Measurements from ENCODE around the gene OPTC. TPM values are rescaled to one million over a fixed set of nuclear protein-coding genes. Genes with fewer than 3 reads are reported as not detected.
"Not testable (repeated sequence)": the region's sequence is repeated elsewhere in the genome, so short reads cannot be mapped to it uniquely, and the experiment has no call there.

The OPTC gene
- polyA plus RNA-seq, 1 donor: not detected

DNA sequence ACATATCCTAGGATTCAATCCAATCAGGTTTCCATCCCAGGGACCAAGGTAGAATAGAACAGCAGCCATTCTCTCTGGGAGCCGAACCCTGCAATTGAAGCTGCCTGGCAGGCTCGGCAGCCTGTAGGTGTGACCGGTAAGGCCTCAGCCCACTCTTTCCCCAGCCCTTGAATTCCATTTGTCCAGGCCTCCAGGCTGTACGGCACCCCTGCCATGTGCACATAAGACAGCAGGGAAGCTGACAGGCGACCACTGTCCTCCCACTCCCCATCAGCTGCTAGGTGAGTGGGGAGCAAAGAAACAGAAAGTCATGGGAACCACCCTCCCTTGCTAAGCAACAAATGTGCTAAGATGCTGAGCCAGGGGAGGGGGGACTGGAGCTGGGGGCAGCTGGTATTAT lies 23.0 kb downstream of the OPTC start:
- DNase-seq (ENCODE audit: low read depth): no peak

DNA sequence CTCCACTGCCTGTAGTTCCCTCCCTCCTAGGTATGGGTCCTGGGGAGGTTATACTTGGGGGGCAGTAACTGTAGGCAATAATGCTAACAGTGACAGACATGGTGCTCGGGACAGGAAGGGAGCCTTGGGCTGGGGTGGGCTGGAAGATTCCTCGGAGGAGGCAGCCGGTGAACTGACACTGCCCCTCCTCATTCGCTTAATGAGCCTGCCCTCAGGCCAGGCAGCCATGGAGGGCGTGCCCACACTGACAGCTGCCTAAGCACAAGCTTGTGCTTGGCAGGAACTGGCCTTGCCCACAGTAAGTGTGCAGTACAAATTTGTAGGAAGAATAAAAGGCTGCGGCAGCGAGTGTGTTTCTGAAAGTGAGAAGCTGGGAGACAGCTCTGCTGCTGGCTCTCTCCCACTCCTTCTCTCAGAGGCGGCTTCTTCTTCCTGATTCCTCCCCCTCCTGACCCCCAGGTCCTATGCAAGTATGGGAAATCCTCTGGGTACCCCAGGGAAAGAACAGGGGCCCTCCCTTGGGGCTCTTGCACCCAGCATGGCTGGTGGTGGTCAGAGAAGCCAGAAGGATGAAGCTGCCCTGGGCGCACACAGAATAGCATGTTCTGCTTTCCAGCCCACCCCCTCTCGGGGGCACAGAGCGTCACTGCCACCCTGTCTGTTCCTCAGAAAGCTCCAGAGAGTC lies 23.6 kb downstream of the OPTC start:
- no peak for DNase-seq (ENCODE audit: low read depth)

DNA sequence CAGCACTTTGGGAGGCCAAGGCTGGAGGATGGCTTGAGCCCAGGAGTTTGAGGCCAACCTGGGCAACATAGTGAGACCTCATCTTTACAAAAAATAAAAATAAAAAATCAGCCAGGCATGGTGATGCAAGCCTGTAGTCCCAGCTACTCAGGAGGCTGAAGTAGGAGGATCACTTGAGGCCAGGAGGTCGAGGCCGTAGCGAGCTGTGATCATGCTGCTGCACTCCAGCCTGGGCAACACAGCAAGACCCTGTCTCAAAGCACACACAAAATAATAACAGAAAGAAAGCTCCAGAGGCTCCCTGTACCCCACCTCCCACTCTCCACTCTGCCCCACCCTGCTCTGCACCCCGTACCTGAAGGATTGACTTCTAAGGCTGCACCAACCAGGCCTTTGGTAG lies 24.2 kb downstream of the OPTC start:
- not testable (repeated sequence) for DNase-seq (ENCODE audit: low read depth)

DNA sequence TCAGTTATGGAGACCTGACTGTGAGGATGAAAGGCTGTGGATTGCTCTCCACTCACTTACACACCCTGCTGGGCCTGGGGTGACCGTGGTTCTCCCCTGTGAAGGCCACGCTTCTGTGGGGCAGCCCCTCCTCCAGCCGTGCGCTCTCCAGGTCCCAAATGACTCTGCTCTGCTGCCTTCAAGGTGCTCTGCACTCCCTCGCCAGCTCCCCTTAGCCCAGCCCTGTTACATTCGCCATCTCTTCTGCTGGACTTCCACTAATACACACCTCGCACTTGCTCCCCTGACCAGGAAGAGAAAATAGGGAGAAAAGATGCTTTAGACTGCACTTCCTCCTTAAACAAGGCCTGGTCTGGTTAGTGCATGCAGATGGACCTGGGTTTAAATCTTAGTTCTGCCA lies 24.6 kb downstream of the OPTC start:
- DNase-seq (ENCODE audit: low read depth): no peak

DNA sequence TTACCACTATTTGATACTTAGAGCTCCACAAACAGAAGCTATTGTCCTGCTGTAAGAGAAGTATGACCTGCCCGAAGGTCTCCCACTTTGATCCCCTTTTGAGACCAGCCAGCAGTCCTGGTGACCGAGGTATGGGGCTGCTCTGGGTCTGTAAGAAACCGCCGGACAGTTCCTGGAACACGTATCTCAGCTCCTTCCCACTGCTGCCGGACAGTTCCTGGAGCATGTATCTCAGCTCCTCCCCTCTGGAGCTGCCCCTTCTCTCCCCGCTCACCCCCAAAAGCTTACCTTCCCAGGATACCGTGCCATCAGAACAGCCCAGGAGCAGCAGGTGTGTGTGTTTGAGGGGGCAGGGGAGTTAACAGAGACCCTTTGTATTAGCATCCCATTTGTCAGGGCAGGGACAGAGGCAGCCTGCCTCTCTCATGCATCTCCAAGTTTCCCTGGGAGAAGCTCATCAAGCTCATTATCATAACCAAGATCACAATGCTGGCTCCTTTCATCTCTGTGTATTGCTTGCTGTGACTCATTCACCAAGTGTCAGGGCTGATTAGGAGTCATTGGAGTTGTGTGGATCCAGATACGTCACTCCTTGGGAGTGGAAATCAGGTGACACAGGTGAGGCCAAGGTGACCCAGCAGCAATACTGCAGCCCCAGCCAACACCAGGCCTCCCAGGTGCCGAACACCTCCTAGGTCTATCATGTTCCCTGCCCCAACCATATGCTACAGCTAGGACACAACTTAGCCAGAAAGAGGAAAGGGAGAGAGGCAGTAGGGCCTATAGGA lies 25.3 kb downstream of the OPTC start:
- no peak for DNase-seq (ENCODE audit: low read depth)

DNA sequence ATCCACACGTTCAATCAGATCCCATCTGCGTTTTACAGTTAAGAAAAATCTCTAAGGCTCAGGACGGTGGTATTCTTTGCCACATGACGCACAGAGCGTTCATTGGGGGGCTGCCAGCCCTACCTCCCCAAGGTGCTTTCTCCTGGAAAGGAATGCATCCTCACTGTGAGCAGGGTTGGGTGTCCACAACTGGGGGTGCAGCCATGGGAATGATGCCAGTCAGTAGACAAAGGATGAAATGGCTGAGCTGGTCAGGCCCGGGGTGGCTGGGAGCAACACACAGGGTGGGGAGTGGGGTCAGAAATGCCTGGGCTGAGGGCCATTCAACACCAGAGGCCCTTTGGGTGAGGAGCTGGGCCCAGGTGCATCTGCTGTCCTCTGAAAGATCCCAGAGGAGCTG lies 25.9 kb downstream of the OPTC start:
- DNase-seq (ENCODE audit: low read depth): no peak

DNA sequence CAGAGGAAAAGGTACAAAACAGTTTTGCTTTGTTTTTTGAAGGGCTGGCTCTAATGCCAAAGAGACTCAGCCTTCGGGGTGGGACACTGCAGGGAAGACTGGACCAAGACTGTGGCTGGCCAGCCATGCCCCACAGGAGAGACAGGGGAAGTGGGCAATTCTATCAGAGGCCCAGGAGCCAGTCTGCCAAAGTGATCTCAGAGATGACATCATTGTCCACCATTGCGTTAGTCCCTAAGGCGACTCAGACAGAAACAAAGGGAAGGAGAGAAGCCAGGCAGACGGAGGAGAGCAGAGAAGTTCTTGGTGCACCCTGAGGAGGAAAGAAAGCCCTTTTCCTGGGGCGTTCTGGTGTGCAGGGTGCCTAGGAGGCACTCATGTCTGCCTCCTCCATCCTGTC lies 26.4 kb downstream of the OPTC start:
- no peak for DNase-seq (ENCODE audit: low read depth)

DNA sequence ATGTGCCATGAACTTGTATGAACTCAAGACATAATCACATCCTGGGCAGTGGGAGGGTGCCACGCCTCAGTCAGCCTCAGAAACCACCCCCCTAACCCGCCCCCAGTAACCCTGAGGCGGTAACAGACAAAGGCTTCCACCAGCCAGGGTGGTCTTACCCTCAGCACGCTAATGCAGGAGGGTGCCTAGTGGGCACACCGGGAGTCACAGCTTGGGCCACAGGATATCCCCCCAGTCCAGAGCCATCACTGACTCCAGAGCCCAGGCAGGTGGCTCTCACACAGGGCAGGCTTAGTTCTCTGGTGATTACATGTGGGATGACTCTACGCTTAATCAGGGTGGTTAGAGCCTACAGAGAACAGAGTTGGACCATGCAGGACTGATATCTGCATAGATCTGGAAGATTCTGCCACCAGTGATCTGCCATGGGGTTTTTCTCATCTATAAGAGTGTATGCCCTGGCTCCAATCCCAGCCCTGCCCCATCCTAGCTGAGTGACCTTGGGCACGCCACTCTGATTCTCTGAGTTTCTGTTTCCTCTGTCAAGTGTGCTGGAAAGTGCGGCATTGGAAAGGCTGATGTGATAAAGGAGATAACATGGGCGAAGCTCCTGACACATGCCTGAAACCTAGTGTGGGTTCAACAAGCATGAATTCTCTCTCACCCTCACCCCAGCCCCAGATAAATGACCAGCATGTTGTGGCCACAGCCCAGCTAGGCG lies 27.3 kb downstream of the OPTC start:
- no peak for DNase-seq (ENCODE audit: low read depth)

DNA sequence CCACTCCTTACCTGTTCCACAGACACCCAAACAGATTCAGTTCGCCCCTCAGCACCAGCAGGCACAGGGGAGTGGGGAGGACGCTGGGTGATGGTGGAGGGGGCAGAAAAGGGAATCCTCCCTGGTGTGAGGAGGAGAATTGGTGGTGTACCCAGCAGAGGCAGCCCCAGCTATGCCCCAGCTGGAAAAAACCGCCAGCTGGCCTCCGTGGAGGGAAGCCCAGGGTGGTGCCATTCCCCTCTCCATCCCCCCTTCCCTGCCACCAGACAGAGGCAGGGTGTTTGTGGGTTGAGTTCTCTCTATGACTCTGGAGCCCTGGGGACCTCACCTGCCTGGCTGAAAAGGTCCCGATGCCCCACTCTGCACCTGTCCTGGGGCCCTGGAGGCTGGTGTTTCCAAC lies 27.9 kb downstream of the OPTC start:
- no peak for DNase-seq (ENCODE audit: low read depth)

DNA sequence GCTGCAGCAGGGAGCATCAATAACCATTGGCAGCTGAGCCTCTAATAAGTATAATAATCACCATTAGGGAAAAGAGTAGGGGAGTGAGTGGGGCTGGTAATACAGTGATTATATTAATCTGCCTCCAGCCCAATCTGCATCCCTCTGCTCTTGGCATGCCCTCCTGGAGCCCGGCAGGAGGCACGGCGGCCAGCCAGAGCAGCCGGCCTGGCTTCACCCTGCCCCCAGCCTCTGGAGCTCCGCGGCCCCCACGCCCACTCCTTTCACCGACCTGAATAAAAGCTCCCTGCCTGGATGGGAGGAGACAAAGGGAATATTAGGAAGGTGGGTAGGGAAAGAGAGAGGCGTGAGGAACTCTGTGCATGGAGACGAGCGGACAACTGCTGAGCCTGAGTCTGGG lies 28.3 kb downstream of the OPTC start:
- no peak for DNase-seq (ENCODE audit: low read depth)

DNA sequence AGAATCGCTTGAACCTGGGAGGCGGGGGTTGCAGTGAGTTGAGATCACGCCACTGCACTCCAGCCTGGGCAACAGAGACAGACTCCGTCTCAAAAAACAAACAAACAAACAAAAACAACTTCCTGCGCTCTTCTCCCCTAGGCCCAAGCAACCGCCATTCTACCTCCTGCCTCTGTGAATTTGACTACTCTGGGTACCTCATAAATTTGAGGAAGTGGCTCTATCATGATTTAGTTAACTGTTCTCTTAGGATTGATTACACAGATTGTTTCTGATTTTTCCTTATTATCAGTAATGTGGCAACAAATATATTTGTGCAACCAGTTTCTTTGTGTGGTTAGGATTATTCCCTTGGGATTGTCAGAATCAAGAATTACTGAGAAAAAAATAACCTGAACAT lies 29.7 kb downstream of the OPTC start:
- no peak for DNase-seq (ENCODE audit: low read depth)

DNA sequence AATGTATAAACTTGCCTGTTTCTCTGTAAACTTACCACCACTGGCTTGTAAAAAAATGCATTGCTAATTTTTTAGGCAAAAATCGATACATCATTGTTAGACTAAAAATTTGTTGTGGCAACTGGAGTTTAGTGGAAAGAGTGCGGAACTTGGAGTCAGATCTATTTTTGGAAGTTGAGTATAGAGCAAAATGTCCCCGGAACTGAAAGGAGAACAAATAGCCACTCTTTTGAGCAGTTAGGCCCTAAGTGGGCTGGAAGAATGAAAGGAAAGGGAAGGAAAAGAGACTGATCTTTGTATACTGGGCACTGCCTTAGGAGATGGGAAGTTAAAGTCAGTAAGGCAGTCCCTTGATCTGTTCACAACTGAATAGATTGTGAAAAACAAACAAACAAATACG lies 30.2 kb downstream of the OPTC start:
- DNase-seq (ENCODE audit: low read depth): no peak

DNA sequence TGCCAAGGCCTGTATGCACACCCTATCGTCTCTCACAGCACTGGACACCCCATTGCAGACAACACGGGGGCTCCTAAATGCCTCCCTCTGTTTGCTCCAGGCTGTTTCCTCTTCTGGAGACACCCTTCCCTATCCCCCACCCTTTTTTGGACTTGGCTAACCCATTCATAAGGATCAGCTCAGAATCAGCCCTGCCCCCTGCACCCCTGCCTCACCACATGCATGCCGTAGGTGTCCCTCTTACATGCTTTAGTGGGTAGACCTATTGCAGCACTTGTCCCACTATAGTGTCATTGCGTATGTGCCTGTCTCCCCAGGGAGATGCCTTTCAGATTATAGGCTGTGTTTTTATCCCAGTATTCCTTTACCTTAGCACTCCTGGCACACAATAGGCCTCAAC lies 30.9 kb downstream of the OPTC start:
- no peak for DNase-seq (ENCODE audit: low read depth)

DNA sequence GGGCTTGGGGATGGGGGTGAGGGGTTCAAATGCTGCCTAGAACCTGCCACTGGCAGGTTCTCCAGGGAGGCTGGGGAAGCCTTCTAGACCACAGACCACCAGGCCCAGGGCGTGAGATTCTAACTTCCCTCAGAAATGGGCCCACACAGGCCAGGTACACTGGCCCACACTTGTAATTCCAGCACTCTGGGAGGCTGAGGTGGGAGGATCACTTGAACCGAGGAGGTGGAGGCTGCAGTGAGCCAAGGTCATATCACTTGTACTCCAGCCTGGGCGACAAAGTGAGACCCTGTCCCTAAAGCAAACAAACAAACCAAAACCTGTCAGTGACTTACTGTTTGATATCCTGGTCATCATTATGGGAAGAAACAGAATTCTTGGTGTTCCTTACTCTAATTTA lies 31.7 kb downstream of the OPTC start:
- DNase-seq (ENCODE audit: low read depth): no peak

DNA sequence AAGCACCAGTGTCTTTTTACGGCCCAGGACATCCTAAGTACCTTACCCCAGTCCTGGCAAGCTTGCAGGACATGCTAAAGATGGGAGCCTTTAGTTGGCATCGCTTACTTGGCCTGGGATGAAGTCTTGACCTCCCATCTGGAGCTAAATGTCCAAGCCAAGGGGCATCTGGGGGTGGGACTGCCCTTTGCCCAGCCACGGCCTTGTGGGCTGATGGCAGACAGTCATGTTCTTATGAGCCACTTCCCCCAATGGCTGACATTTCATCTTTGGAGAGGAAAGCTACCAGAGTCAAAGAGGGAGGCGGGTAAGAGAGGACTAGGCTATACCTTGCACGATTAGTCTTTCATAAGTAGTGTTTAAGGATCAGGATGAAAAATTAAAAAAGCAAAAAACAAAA lies 32.2 kb downstream of the OPTC start:
- no peak for DNase-seq (ENCODE audit: low read depth)

DNA sequence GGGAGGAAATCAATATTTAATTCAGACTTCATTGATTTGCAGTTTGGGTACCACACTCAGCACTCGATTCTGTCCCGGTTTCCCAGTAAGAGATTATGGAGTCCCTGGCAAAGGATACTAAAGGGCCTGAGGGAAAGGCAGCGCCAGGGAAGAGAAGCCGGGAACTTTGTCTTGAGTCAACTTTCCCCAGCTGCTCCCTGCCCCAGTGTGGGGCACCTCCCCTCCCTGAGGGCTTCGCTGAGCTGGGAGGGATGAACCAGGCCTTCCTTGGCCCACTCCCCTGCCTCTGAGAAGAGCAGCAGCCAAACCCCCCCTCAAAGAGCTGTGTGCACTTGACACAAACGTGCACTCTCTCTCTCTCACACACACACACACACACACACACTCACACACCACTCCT lies 32.6 kb downstream of the OPTC start:
- DNase-seq (ENCODE audit: low read depth): no peak

DNA sequence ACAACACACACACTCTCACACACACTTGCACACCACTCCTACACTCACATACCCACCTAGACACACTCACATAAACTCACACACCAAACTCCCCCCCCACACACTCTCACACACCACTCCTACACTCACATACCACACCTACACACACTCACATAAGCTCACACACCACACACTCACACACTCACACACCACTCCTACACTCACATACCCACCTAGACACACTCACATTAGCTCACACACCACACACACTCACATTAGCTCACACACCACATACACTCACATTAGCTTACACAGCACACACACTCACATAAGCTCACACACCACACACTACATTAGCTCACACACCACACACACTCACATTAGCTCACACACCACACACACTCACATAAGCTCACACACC lies 33.1 kb downstream of the OPTC start:
- no peak for DNase-seq (ENCODE audit: low read depth)

DNA sequence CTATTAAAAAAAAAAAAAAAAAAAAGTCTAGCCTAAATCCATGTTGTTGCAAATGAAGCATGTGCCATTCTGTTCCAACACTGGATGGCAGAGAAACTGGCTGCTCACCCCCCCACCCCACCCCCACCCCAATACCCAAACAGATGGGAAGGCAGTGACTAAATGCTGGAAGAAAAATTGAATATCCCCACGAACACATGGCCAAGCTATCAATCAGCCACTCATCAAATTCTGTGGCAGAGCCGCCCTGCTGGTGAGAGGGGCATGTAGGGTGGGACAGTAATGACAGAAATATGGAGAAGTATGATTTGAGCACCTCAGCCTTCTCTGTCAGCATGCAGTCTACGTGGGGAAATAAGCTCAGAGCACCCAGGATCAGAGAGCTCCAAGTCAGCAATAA lies 34.1 kb downstream of the OPTC start:
- DNase-seq (ENCODE audit: low read depth): no peak

DNA sequence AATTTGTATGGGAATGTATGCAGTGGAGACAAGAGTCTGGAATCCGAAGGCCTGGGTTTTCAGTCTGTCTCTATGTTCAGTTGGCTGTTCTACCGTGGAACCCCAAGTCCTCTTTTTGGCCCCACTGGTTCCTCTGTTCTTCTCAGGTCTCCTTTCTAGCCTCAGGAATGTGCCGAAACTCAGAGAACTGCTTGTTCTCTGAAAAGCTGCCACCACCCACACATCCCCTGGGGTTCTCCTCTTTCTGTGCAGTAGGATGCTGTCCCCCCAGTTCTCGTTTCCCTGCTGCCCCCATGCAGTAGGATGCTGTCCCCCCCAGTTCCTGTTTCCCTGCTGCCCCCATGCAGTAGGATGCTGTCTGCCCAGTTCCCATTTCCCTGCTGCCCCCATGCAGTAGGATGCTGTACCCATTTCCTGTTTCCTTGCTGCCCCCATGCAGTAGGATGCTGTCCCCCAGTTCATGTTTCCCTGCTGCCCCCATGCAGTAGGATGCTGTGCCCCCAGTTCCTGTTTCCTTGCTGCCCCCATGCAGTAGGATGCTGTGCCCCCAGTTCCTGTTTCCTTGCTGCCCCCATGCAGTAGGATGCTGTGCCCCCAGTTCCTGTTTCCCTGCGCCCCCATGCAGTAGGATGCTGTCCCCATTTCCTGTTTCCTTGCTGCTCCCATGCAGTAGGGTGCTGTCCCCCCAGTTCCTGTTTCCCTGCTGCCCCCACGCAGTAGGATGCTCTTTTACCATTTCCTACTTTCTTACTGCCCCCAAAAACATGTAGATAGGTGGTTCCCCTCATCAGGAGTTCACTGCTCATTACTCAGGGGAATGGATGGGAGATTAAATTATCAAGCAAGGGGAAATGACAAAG lies 35.3 kb downstream of the OPTC start:
- DNase-seq (ENCODE audit: low read depth): no peak

DNA sequence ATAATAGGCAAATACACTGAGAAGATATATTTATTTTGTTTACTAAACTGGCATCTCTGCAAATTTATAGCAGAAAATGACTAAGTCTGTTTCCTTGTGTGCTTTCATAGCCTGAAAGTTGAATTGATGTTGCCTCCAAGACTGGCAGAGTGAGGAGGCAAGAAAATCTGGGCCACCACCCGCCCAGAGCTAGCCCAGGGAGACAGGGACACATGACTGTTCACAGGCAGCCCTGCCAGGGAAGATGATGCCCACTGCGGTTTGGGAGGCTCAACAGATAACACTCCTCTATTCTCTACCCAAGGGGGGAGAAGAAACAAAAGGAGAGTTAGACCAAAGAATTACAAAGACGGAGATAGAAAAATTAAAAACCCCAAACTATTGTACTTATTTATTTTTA lies 37.1 kb downstream of the OPTC start:
- DNase-seq (ENCODE audit: low read depth): no peak

DNA sequence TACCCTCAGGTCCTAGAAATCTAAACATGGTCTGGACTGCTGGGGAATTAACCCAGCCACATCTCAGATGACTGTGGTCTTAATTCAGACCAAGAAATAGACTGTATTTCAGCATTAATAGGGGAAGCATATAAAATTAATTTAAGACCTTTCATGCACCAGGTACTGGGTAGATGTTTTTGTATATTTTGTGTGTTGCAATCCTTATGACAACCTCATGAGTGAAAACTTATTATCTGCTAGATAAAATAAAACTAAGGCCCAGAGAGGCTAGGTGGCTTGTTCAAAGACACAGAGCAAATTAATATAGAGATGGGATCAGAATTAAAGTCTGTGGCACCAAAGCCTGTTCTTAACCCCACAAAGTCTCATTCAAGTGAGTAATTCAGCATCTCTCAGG lies 40.1 kb downstream of the OPTC start:
- no peak for DNase-seq (ENCODE audit: low read depth)

DNA sequence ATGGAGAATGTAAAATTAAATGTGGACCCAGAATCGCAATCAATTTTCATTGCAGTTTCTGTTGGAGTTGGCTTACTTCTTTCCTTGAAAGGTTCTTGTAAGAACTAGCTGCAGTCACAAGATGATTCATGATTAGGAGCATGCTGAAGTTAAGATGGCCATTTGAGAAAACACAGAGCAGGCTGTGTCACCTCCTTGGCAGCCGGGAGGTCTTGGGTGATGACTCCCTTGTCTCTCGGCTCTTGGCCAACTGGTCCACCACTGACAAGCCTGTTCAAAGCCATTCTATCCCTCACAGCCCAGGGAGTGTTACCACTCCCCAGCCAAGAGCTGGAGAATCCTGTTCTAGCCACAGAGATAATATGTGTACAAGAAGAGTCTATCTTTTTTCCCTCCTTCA lies 40.6 kb downstream of the OPTC start:
- no peak for DNase-seq (ENCODE audit: low read depth)

All from forelimb muscle (tissue), 1 donor.